ENCODE data around the gene TTLL5.
"Not testable (repeated sequence)": the region's sequence is repeated elsewhere in the genome, so short reads cannot be mapped to it uniquely, and the experiment has no call there.

DNA sequence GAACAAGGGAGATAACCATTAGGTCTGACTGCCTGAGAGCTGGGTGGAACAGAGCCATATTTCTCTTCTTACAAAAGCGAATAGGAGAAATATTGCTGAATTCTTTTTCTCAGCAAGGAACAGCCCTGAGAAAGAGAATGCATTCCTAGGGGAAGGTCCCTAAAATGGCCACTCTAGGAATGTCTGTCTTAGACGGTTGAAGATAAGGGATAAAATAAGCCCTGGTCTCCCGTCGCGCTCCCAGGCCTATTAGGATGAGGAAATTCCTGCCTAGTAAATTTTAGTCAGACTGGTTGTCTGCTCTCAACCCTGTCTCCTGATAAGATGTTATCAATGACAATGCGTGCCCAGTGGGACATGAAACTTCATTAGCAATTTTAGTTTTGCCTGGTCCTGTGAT lies 34.0 kb downstream of the TTLL5 start:
- TF ChIP-seq, protein P1, sequence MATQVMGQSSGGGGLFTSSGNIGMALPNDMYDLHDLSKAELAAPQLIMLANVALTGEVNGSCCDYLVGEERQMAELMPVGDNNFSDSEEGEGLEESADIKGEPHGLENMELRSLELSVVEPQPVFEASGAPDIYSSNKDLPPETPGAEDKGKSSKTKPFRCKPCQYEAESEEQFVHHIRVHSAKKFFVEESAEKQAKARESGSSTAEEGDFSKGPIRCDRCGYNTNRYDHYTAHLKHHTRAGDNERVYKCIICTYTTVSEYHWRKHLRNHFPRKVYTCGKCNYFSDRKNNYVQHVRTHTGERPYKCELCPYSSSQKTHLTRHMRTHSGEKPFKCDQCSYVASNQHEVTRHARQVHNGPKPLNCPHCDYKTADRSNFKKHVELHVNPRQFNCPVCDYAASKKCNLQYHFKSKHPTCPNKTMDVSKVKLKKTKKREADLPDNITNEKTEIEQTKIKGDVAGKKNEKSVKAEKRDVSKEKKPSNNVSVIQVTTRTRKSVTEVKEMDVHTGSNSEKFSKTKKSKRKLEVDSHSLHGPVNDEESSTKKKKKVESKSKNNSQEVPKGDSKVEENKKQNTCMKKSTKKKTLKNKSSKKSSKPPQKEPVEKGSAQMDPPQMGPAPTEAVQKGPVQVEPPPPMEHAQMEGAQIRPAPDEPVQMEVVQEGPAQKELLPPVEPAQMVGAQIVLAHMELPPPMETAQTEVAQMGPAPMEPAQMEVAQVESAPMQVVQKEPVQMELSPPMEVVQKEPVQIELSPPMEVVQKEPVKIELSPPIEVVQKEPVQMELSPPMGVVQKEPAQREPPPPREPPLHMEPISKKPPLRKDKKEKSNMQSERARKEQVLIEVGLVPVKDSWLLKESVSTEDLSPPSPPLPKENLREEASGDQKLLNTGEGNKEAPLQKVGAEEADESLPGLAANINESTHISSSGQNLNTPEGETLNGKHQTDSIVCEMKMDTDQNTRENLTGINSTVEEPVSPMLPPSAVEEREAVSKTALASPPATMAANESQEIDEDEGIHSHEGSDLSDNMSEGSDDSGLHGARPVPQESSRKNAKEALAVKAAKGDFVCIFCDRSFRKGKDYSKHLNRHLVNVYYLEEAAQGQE (IDR thresholded peaks at IDR 0.05; ENCODE audit: low read depth, low read length), result not testable (repeated sequence)
- TF ChIP-seq ELF1 (IDR thresholded peaks at IDR 0.05); POLR2AphosphoS5 (IDR thresholded peaks at IDR 0.05; ENCODE audit: low read depth, low read length); RAD21 (IDR thresholded peaks at IDR 0.05; ENCODE audit: low read length): not testable (repeated sequence)
- TF ChIP-seq, protein P2, sequence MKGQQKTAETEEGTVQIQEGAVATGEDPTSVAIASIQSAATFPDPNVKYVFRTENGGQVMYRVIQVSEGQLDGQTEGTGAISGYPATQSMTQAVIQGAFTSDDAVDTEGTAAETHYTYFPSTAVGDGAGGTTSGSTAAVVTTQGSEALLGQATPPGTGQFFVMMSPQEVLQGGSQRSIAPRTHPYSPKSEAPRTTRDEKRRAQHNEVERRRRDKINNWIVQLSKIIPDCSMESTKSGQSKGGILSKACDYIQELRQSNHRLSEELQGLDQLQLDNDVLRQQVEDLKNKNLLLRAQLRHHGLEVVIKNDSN (IDR thresholded peaks at IDR 0.05; ENCODE audit: borderline replicate concordance, low read depth), result not testable (repeated sequence)

All from SK-N-SH (cell line).